ENCODE data around the gene GLYATL1.

- TF ChIP-seq CTCF (IDR thresholded peaks at IDR 0.05; ENCODE audit: poor library complexity): no peak
- TF ChIP-seq EZH2phosphoT487 (IDR thresholded peaks at IDR 0.05; ENCODE audit: low read depth, severe bottlenecking, unreplicated experiment): no peak
These were observed 13.0 kb upstream of the GLYATL1 start for GRCh38 chr11:58926251-58926650.
